ENCODE measurements around the gene ELAPOR1.

DNA sequence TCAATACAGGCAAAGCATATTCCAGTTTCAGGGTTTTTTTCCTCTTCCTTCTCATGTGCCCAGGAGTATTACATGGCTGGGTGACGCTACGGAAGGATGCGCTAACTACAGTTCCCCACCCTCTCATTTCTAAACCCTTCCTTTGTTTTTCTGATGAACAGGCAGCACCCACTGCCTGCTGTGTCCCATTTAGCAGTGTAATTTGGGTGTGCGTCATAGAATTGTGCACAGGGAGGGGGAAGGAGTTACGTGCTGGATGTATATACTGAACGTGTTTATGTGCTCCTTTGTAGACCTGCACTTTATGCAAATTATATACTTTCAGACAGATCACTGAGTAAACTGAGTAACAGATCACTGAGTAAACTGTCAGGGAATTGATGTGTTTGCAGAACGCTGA, 44.5 kb downstream of the ELAPOR1 start:
- TF ChIP-seq RAD51 (IDR thresholded peaks at IDR 0.05; ENCODE audit: borderline replicate concordance, low read depth): no peak
- no peak for TF ChIP-seq MEF2A (IDR thresholded peaks at IDR 0.05; ENCODE audit: control insufficient read depth, low read depth, low read length)

Data from K562 (cell line).